ENCODE data around the gene CDC42EP2. TPM values are rescaled to one million over a fixed set of nuclear protein-coding genes. Genes with fewer than 3 reads are reported as not detected.

CDC42EP2 gene, protein sequence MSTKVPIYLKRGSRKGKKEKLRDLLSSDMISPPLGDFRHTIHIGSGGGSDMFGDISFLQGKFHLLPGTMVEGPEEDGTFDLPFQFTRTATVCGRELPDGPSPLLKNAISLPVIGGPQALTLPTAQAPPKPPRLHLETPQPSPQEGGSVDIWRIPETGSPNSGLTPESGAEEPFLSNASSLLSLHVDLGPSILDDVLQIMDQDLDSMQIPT
- total RNA-seq, result under 1 TPM in 1 of 2 experiments, not detected in 1; 0.96 TPM
- 0.24 TPM for polyA plus RNA-seq (2013, experiment 1 of 2)
- polyA plus RNA-seq (2013, experiment 2 of 2), result 1.1 TPM
- 0 to 0.39 (median 0) reads per million in 172 experiments for total RNA-seq

DNA sequence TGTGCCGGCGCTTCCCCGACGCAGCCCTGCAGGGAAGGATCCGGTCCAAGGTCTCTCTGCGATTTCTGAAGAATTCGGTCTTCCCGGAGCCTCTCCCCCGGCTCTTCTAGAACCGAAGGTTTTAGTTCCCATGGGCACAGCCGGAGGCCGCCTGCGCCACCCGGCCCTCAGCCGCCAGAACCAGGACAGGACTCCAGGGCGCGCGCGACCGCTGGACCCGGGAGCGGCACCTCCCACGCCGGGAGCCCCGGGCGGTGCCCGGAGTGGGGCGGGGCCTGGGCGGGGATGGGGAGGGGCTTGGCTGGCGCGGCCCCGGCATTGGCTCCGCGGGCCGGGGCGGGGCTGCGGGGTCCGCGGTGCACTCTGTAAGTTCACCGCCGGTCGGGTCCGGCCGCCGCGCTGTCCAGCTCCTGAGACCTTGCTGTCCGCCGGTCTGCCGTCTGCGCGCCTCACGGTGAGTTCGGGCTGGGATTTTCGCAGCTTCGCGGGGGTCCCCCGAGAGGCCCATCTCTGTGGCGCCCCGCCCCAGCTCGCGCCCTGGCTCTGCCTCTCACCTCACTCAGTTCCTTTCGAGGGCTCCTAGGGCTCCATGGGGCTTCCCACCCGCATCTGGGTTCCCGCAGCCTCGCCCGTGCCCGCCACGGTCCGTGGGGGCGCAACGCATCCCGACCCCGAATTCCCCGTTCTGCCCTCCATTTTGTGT is at the start of gene CDC42EP2:
TSS of gene CDC42EP2 (plus strand) at position 366 of the 703 bp plus-strand sequence. CDS start 6,033 bp downstream, outside the sequence.
- intact Hi-C loops (cut with DNase I, micrococcal nuclease), result loop anchor here (1.0 to 10.0 kb wide), 7 partner anchors 18 to 302 kb away; partner anchors contain the start of genes ARL2 (in 2 of the 2) and DPF2 (in 1 of the 2)
- Histone ChIP-seq H3K36me3 (ENCODE audit: insufficient read depth, low read length) (no peaks in the 10 kb centered on the region), H3K4me3 (ENCODE audit: low read length) (peak within 1 kb of the TSS; percentile 90), H3K9me3 (ENCODE audit: control insufficient read depth in 1 of 2, insufficient read depth in 1 of 2, low read length in 2 of 2) (no peaks in the 10 kb centered on the region), H3K27me3 (ENCODE audit: control insufficient read depth in 1 of 2, insufficient read depth in 2 of 2, low read length in 2 of 2) (peaks cover 0 to 2% of the 10 kb centered on the region in 2 experiments), H3K27ac (ENCODE audit: low read depth in 1 of 2, low read length in 2 of 2) (no peak within 1 kb of the TSS), H3K4me1 (ENCODE audit: insufficient read depth, low read length) (peaks cover 21% of the 10 kb centered on the region)
- H3K36me3 Mint-ChIP-seq (ENCODE audit: low read depth), result no peaks in the 10 kb centered on the region
- no peaks in the 10 kb centered on the region for H3K27me3 Mint-ChIP-seq
- H3K27ac Mint-ChIP-seq, result no peak within 1 kb of the TSS
- ATAC-seq (ENCODE audit: poor library complexity), result peak; percentile 89
- no peaks in the 10 kb centered on the region for H3K9me3 Mint-ChIP-seq
- peak within 1 kb of the TSS; percentile 86 for H3K4me3 Mint-ChIP-seq
- CTCF ChIA-PET, result interaction anchor here (0.7 to 5.2 kb wide), 14 partner anchors 9 to 301 kb away, joined by 3 to 55 read pairs (median 4); partner anchors contain the start of genes ARL2, DPF2 and TIGD3
- POLR2A ChIA-PET, result interaction anchor here (0.6 to 3.8 kb wide), 11 partner anchors 15 to 1043 kb away, joined by 3 to 16 read pairs (median 11); partner anchors contain the start of genes DPF2, MALAT1, POLA2 and SYVN1
- TF ChIP-seq, protein P1, sequence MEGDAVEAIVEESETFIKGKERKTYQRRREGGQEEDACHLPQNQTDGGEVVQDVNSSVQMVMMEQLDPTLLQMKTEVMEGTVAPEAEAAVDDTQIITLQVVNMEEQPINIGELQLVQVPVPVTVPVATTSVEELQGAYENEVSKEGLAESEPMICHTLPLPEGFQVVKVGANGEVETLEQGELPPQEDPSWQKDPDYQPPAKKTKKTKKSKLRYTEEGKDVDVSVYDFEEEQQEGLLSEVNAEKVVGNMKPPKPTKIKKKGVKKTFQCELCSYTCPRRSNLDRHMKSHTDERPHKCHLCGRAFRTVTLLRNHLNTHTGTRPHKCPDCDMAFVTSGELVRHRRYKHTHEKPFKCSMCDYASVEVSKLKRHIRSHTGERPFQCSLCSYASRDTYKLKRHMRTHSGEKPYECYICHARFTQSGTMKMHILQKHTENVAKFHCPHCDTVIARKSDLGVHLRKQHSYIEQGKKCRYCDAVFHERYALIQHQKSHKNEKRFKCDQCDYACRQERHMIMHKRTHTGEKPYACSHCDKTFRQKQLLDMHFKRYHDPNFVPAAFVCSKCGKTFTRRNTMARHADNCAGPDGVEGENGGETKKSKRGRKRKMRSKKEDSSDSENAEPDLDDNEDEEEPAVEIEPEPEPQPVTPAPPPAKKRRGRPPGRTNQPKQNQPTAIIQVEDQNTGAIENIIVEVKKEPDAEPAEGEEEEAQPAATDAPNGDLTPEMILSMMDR (IDR thresholded peaks at IDR 0.05), result no peak
- peak; percentile 35 to 86 (median 72) for DNase-seq
- peaks cover 12% of the 10 kb centered on the region for H3K4me1 Mint-ChIP-seq (ENCODE audit: low read depth)

DNA sequence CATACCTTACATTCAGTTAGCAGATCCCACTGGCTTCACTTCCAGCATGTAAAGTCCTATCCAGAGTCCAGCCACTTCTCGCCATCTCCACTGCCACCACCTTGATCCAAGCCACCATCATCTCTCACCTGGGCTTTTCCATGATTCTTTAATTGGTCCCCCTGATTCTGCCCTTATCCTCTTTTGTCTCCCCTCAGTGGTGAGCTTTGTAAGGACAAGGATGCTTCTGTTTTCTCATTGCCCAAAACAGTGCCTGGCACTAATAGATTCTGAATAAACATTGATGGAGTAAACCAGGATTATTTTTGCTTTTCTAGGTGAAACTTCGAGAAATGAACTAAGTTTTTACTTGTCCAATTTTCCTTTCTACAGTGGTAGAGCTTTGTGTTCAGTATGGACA is 48.5 kb upstream of the CDC42EP2 start:
- Histone ChIP-seq H3K27me3 (ENCODE audit: control insufficient read depth in 1 of 2, insufficient read depth in 2 of 2, low read length in 2 of 2) (no peaks in the 10 kb centered on the region), H3K9me3 (ENCODE audit: control insufficient read depth in 1 of 2, insufficient read depth in 1 of 2, low read length in 2 of 2) (no peaks in the 10 kb centered on the region), H3K27ac (ENCODE audit: low read depth in 1 of 2, low read length in 2 of 2) (no peak overlapping the region), H3K4me1 (ENCODE audit: insufficient read depth, low read length) (peaks cover 23% of the 10 kb centered on the region), H3K36me3 (ENCODE audit: insufficient read depth, low read length) (peaks cover 30% of the 10 kb centered on the region), H3K4me3 (ENCODE audit: low read length) (no peak overlapping the region)
- DNase-seq, result no peak
- Mint-ChIP-seq H3K27ac (peak overlapping the region; percentile 6), H3K27me3 (no peaks in the 10 kb centered on the region), H3K4me3 (peak overlapping the region; percentile 57), H3K36me3 (ENCODE audit: low read depth) (peaks cover 56% of the 10 kb centered on the region), H3K4me1 (ENCODE audit: low read depth) (peaks cover 33% of the 10 kb centered on the region), H3K9me3 (no peaks in the 10 kb centered on the region)
- ChIA-PET POLR2A (no interaction called here), CTCF (no interaction called here)
- TF ChIP-seq, protein P1 (IDR thresholded peaks at IDR 0.05), result peak; percentile 66
- intact Hi-C loops (cut with DNase I, micrococcal nuclease), result no loop called here
- no peak for ATAC-seq (ENCODE audit: poor library complexity)

Data from CD4-positive, alpha-beta T cell (primary cell).